C4-2B (cell line): ENCODE measurements around the gene GHR.
A peak's percentile ranks its signal among the peaks of the same experiment; 100 is the strongest.

Source experiments
- H3K27ac ChIP-seq: fragments of 450-650 bp; 2 replicates; pipeline ENCODE4 v1.5.1; 2017
- ZFX ChIP-seq: fragments of 450-650 bp; IDR thresholded peaks from 2 replicates; pipeline ENCODE4 v1.6.1; 2017
- TF ChIP-seq, protein P1 (sequence below): fragments of 450-650 bp; conservative IDR thresholded peaks from 2 replicates; pipeline ENCODE4 v1.5.1; 2017; ENCODE audit warnings: mild to moderate bottlenecking

The GHR gene

DNA sequence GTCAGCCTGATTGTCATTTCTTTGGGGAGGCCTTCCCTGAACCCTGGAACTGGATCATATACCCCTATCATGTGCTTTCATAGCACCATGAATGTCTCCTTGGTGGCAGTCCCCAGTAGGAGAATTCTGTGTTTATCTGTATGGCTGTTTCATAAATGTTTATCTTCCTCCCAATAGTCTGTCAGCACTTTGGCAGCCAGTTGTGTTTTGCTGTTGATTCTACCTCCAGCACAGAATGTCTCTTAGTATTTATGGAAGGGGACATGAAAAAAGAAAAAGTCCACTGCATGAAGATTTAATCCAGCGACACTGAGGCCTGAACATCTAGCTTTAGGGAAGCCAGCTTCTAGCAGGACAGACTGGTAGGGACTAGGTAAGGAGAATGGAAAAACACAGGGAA lies 38.3 kb downstream of the GHR start:
- TF ChIP-seq ZFX: no peak
- TF ChIP-seq, protein P1, sequence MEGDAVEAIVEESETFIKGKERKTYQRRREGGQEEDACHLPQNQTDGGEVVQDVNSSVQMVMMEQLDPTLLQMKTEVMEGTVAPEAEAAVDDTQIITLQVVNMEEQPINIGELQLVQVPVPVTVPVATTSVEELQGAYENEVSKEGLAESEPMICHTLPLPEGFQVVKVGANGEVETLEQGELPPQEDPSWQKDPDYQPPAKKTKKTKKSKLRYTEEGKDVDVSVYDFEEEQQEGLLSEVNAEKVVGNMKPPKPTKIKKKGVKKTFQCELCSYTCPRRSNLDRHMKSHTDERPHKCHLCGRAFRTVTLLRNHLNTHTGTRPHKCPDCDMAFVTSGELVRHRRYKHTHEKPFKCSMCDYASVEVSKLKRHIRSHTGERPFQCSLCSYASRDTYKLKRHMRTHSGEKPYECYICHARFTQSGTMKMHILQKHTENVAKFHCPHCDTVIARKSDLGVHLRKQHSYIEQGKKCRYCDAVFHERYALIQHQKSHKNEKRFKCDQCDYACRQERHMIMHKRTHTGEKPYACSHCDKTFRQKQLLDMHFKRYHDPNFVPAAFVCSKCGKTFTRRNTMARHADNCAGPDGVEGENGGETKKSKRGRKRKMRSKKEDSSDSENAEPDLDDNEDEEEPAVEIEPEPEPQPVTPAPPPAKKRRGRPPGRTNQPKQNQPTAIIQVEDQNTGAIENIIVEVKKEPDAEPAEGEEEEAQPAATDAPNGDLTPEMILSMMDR: no peak

DNA sequence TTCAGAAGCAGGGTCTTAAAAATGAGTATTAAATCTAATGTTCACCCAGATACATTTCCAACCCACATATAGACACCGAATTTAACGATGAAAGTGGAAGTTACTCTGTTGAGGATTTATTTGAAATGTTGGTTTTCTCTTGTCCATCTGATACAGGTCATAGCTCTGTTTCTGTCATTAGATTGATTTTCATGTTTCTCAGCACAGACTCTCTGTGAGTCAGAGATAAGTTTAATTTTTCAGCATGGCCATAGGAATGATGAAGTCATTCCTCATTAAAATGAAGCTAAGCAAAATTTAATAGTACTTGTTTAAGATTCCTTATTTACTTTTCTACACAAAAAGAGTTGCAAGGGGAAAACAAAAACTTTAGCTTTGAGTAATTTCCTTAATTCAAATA lies 38.8 kb downstream of the GHR start:
- peak overlapping the region; percentile 39; the same call in 1 of the 2 replicates for H3K27ac ChIP-seq
- no peak for TF ChIP-seq ZFX
- TF ChIP-seq, protein P1: no peak

More for the DNA sequence above, 38.3 kb downstream of the GHR start:
- peak overlapping the region; percentile 39; the same call in 1 of the 2 replicates for H3K27ac ChIP-seq

DNA sequence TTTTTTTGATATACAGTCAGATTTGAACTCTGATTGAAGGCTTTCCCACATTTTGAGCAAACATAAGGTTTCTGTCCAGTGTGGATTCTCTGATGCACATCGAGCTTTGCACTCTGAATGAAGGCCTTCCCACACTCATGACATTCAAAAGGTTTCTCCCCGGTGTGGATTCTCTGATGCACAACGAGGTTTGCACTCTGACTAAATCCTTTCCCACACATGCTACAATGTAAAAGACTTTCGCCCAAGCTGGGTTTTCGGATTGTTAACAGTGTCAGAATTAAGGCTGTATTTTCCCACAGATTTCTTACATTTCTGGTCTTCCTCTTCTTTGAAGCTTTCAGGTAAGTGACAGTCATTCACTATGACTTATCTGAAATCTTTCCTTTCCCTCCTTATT lies 44.3 kb downstream of the GHR start:
- no peak overlapping the region for H3K27ac ChIP-seq
- TF ChIP-seq, protein P1: no peak
- TF ChIP-seq ZFX: no peak

DNA sequence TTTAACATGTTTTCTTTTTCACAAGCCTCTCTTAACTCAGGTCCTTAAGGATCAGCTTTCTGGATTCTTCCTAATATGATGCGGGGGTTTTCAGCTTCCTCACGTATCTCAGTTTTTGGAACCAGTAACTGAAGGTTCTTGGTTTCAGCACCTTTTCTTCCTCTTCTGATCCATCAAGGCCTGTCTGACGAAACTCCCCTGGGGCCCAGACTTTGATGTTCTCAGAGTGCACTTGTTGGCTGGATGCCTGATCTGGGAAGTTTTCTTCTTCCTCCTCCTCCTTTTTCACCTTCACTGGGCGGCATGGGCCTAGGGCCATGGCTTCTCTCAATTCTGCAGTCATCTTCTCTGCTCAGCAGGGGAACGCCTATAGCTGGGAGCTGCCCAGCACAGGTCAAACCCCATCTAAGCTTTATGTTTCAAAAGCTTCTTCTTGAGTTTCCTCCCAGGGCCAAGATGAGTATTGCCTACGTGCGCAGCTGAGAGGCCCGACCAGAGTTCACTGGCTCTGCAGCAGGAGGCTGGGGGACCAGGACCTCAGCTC lies 44.8 kb downstream of the GHR start:
- no peak overlapping the region for H3K27ac ChIP-seq
- TF ChIP-seq, protein P1: no peak
- no peak for TF ChIP-seq ZFX

DNA sequence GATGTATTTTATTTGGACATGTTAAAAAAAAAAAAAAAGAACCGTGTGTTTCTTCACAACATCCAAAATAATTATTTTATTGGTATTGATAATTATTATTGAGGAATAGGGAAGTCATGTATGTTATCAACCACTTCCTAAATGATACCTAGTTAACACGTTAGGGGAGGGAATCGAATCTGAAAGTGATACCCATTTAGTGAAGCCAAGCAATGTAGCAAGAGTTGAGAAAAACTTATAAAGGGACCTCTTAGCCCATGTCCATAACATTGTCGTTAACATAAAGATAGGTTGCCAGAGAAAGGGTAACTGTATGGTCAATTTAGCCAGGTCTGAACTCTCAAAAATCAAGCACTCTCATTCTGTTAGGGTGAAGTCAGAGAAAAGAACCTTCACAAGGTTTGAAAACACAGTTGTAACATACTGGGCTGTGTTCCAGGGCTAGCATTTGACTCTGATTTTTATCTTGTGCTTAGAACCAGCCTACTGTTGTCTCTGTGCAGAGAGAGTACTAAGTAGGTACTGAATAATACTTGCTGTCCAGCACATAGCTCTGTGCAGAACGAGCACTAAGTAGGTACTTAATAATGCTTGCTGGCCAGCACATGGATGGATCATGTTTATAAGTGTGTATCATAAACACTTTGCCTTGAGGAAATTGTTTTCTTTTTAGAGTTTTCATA lies 60.4 kb downstream of the GHR start:
- H3K27ac ChIP-seq: no peak overlapping the region
- TF ChIP-seq, protein P1: no peak
- TF ChIP-seq ZFX: no peak

DNA sequence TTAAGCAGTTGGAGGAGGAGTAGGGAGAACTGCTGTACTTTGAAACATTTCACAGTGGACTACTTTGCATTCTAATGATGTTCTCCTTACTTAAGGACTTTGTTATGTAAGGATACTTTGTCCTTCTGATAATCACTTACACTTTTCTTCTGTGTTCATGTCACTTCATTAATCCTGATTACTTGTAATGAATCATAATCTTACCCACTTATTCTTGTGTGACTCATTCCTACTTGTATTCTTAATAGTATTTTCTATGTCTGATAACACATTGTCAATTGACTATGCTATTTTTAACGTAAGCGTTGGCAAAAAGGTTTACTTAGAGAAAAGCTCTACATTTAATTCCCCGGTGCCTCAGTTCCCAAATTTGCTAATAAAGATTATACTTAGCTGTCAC lies 63.8 kb downstream of the GHR start:
- no peak overlapping the region for H3K27ac ChIP-seq

DNA sequence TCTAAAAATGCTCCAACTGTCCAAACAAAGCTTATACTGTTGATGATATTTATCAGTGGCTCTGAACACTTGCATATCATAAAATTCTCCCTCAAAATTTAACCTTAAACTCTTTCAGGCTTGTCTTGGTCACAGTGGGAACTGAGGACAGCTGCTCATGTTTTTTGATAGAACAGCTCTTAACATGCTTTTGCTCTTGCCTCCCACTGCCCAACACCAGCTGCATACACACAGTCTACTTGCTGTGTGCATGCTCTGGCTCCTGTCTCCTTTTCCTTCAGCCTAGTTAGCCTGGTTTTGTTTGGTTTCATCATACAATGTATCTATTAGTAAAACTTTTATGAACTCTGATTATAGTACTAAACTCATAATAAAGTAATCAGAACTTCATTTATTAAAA lies 64.6 kb downstream of the GHR start:
- TF ChIP-seq, protein P1: no peak
- H3K27ac ChIP-seq: no peak overlapping the region

More for the DNA sequence above, 63.8 kb downstream of the GHR start:
- no peak for TF ChIP-seq ZFX
- TF ChIP-seq, protein P1: no peak
